Loucy (cell line): Measurements from ENCODE around the gene ZDHHC4.

Experiments
- CTCF ChIP-seq: fragments of 200-600 bp; sonication (generic); conservative IDR thresholded peaks from 2 replicates; pipeline ENCODE4 v1.5.1; 2014; ENCODE audit warnings: mild to moderate bottlenecking, antibody characterized with exemption, low read length
- EZH2phosphoT487 ChIP-seq: fragments of 200-600 bp; IDR thresholded peaks from 2 replicates; pipeline ENCODE4 v1.6.1; 2018; ENCODE audit warnings: antibody characterized with exemption, mild to moderate bottlenecking, moderate library complexity, borderline replicate concordance

GRCh38 chr7:6571160-6571779 is 6.0 kb upstream of the ZDHHC4 start:
- TF ChIP-seq CTCF (no peak), EZH2phosphoT487 (no peak)
